Glomerular visceral epithelial cell (primary cell): ENCODE results near the gene CRIP3.

ENCODE experiments used
- DNase-seq: peaks from one replicate; pipeline ENCODE4 v3.0.0-alpha.2; 2016; ENCODE audit errors: extremely low spot score

The CRIP3 gene

DNA sequence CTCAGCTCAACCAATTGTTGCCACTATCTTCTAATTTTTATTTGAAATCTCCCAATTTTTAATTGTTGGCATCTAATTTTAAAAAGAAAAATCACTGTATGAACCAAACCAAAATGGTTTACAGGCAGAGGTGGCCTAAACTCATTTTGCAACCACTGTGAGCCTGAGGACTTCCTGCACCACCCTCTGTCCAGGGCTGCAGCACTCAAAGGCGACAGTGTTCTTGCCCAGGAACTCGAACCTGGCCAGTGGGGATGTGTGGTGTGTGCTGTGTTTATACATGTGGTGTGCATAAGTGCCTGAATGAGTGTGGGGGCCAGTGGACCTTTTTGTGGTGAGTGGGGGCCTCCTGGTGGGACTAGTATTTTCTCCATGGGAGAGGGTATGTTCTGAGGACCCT, 34.9 kb downstream of the CRIP3 start:
- no peak for DNase-seq

GRCh38 chr6:43271944-43272343, 36.7 kb downstream of the CRIP3 start:
- no peak for DNase-seq

DNA sequence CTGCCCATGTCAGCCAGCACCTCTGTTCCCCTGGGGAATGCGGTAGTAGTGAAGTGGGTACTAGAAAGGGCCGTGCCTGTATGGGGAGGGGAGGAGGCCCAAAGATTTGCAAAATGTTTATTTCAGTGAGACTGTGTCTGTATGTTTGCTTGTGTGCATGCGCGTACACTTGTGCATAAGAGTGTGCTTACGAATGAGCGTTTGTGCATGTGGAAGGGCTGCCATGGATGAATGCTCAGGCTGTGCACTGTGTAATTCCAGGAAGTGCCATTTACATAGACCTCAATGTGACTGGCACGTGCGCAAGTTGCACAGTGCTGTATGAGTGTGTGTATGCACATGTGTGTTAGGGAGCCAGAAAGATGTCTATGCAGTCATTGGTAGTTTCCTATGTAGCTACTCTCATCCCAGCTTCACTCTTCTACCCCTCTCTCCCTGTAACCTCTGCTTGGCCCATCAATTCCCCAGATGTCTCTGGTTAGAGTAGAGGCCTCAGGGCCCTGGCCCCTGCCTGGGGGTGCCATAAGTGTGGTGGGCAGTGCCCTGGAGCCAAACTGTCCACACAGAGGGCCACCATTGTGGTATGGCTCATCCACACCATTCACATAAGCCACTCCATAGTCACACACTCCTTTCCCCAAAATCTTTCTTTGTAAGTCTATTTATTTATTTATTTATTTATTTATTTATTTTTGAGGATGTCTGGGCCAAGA, 37.4 kb downstream of the CRIP3 start:
- no peak for DNase-seq

DNA sequence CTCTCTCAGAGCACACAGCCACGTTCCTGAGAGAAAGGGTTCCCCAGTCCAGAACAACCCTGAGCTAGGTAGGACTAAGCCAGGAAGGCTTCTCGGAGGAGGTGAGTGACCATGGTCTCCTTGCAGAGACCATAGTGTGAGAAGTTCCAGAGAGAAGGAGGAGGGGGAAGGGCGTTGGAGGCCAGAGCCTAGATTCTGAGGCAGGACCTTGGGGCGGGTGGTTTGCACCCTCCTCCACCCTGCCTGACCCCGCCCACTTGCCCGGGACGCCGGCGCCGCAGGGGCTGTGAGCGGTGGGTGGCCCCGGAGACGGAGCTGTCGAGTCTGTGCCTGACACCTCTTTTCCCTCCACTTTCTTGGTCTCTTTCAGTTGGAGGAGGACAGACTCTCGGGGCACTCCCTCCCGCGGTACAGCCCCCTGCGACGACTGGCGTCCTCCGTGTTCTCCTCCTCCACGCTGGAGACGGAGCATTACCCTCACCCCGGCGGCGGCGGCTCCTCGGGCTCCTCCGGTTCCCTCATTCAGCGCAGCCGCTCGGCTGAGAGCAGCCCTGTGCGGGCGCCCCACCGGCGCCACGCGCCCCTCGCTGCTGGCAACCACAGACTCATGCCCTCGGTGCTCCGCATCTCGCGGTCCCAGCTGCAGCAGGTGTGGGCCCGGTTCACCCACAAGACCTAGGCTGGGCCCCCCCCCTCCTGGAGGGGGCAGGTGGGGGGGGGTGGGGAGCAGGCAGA, 39.2 kb downstream of the CRIP3 start:
- no peak for DNase-seq

DNA sequence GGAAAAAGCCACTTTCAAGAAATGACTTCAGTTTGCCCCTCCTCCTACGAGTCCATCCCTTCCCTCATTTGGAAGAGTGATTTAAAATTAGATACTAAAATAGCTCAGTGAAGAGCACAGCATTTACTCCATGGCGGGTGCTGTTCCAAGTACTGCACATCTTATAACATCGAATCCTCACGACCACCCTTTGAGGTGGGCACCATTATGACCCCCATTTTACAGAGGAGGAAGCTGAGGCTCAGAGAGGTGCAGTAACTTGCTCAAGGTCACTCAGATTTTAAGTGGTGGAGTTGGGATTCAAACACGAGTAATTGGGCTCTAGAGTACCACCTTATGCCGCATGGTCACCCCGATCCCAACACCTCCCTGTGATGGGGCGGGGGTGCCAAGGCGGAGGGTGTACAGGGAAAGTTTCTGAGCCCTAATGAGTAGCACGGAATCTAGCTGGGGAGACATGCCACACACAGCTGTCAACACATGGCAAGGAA, 39.8 kb downstream of the CRIP3 start:
- DNase-seq = no peak

DNA sequence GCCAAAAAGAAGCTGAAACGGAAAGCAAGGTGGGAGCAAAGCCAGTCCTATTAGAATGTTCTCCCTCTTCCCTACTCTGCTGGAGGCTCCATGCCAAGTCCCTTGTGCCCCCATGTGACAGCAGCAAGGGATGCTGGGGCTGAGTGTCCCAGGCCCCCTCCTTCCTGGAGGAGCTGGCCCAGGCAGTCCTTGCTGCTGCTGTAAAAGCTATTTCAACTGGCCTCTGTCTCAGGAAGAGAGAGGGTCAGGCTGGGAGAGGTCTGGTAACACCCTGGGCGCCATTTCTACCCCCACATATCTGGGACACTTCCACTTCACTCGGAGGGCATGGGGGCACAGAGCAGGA, 40.3 kb downstream of the CRIP3 start:
- no peak for DNase-seq

DNA sequence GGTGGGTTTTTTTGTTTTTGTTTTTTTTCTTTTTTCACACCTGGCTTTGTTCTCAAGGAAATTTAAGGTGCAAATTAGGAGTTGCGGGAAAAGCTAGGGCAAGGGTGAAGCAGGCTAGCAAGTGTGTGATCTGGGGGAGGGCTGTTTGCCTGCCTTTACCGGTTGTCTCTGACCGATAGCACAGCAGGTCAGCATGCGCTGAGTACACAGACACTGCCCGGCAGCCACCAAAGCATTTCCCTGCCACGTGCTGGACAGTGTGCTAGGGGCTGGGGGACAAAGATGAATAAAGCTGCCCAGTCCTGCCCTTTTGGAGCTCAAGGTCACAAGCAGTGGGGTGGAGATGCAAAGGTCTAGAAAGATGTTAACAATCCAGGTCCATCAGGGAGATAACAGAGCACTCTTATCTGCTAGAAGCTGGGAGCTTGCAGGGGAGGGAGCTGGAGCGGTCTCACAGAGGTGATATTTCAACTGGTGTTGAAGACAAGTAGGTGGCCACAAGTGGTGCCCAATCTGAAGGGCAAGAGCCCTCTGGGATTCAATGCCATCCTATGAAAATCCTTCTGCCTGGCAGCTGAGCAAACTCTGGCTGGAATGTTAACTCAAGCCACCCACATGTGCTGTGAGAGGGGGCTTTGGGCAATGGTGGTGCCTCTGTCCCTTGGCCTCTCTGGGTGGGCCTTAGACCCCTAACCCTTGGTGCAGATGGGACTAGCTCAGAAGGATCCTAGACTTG, 40.8 kb downstream of the CRIP3 start:
- DNase-seq = no peak

- DNase-seq = no peak
Observed at GRCh38 chr6:43265564-43265963, 43.1 kb downstream of the CRIP3 start.

- no peak for DNase-seq
Observed at GRCh38 chr6:43264599-43265145, 44.0 kb downstream of the CRIP3 start.

- DNase-seq = peak; percentile 72
Observed at GRCh38 chr6:43263314-43264178, 45.1 kb downstream of the CRIP3 start.

GRCh38 chr6:43262780-43263313, 45.8 kb downstream of the CRIP3 start:
- DNase-seq = no peak

DNA sequence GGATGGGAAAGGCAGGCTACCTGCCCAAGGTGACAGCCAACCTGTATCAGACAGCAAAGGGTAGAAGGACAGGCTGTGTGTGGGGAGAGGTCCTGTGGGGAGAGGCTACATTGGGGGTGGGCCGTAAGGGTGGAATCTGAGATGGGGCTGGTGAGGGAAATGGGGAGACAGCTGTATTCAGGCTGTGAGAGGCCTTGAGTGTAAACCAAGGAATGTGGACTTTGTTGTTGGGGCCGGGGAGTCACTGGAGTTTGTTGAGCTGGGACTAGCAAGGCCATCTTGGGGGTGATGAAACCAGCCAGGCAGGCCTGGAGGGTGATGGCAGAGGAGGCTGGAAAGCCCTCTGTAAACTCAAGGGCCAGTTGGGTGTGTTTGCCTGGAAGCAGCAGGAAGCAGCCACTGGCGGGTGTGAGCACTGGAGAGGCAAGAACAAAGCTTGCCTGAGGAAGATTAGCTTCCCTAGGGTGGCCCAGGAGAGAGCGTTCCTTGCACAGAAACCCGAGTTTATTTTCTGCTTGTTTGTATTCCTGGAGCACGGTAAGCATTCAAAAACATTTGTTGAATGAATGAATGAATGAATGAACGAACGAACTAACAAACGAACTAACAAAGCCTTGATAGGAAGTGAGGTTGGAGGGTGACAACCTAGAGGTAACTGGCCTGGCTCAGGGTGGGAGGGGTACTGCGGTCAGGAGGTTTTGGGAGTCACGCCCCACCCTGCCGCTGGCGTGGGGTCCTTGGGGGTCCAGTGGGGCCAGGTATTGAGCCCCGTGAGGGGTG, 46.4 kb downstream of the CRIP3 start:
- DNase-seq = no peak

GRCh38 chr6:43261198-43261597, 47.4 kb downstream of the CRIP3 start:
- DNase-seq = no peak

- DNase-seq = no peak
Observed at GRCh38 chr6:43260791-43261190, 47.8 kb downstream of the CRIP3 start.

- DNase-seq = no peak
Observed at GRCh38 chr6:43258807-43259686, 49.6 kb downstream of the CRIP3 start.

DNA sequence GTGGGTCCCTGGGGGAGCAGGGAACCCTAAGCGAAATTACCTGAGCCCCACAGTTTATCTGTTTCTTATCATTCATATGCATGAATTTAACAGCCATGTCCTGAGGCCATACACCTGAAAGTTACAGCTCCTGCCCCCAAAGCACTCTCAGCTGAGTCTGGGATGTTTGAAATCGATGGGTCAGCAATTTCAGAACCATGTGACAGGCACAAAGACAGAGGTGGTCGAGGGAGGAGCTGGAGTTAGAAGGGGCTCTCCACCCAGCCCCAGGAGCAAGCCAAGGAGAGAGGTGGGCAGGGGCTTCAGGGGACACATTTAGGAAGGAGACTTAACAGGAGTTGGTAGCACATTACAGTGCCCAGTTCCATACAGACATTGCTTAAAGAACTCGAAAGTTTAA, 50.4 kb downstream of the CRIP3 start:
- DNase-seq = no peak

DNA sequence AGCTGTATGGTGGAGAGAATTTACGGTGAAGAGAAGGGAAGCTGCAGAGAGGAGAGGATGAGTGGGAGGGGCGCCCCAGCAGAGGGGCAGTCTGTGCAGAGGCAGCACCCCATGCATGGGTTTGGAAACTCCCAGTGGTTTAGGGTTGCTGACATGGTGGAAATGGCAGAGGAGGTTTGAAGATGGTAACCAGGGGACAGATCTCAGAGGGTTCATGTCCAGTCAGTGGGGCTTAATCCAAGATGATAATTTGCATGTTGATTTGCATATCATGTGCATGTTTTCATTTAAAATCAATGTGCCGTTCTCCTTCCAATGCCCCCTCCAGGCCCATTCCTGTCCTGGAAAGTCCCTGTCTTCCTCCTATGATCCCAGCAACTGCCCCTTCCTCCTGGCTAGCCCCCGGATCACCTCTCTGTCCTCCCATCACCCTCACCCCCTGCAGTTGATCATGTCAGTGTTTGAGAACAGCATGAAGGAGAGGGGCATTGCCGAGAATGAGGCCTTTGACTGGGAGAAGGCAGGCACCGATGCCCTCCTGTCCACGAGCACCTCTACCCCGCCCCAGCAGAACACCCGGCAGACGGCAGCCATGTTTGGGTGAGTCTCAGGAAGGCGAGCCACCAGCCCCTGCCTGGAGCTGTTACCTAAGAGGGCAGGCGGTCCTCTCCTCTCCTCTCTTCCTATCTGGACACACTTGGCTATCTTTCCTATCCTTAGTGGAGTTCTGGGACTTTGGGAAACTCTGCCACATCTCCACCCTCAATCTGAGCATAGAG, 51.1 kb downstream of the CRIP3 start:
- no peak for DNase-seq

DNA sequence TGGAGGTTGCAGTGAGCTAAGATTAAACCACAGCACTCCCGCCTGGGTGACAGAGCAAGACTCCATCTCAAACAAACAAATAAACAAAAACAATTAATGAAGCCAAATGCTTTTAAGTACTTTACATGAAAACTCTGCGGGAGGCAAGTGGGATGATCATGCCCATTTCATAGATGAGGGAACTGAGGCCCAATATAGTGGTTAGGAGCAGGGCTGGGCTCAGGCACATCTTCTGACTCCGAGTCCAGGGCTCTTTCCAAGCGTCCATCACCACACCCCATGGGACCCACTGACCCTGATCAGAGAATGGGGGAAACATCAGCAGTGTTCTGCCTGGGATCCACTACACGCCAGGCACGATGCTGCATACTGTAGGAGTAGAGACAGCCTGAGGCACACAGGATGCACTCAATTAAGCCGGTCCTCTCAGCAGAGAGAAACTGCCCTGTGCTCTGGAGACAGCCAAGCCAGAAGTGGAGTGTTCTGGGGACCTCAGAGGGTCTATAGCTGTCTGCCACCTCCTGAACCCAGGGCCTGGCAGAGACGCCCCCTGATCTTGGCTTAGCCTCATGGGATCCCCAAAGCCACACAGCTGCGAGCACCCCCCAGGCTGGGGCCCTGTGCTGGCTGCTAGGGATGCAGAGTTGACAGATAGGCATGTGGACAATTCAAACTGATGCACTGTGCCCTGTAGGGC, 51.8 kb downstream of the CRIP3 start:
- DNase-seq = no peak
